ENCODE data around the gene UBE2B.

Gene UBE2B

GRCh38 chr5:134411546-134412266, 40.3 kb downstream of the UBE2B start, which contains the start of gene CDKN2AIPNL:
TSS of gene CDKN2AIPNL (minus strand) at chr5:134411881. CDS start at chr5:134411854, 27 bp downstream.
- no CpG with 5 or more reads among the region's 61 CpGs for WGBS (ENCODE audit: extremely low coverage, insufficient coverage, insufficient read length)
- peak; percentile 74 to 80 for DNase-seq

GRCh38 chr5:134413046-134413445, 41.7 kb downstream of the UBE2B start:
- H2AK5ac ChIP-seq (ENCODE audit: low read length), result no peak overlapping the region
- no peak overlapping the region for H3K27ac ChIP-seq (ENCODE audit: low read depth, low read length)
- H3K23ac ChIP-seq (ENCODE audit: low read length), result no peak overlapping the region
- peaks cover 7 to 10% of the 10 kb centered on the region in 2 experiments for H3K4me1 ChIP-seq (ENCODE audit: control insufficient read depth in 1 of 2, insufficient read depth in 2 of 2, low read length in 2 of 2)
- no peak overlapping the region for H3K4ac ChIP-seq (ENCODE audit: low read depth, low read length)
- H3K14ac ChIP-seq (ENCODE audit: low read length), result no peak overlapping the region
- no peak overlapping the region for H2BK12ac ChIP-seq (ENCODE audit: low read length)
- H3K18ac ChIP-seq (ENCODE audit: low read length), result no peak overlapping the region
- H2BK120ac ChIP-seq (ENCODE audit: insufficient read depth, low read length, poor library complexity), result no peak overlapping the region
- no peak for DNase-seq
- no peak overlapping the region for H3K9ac ChIP-seq (ENCODE audit: low read length)
- no peak overlapping the region for H4K12ac ChIP-seq (ENCODE audit: low read depth, low read length)
- WGBS (ENCODE audit: extremely low coverage, insufficient coverage, insufficient read length), result no CpG with 5 or more reads among the region's 2 CpGs
- no peak overlapping the region for H3K4me3 ChIP-seq (ENCODE audit: low read depth, low read length)
- H4K91ac ChIP-seq (ENCODE audit: low read depth, low read length), result no peak overlapping the region
- no peaks in the 10 kb centered on the region for H3K27me3 ChIP-seq (ENCODE audit: insufficient read depth, low read length)
- no peak overlapping the region for H2AFZ ChIP-seq (ENCODE audit: insufficient read depth, low read length, poor library complexity)
- no peak overlapping the region for H4K8ac ChIP-seq (ENCODE audit: low read depth, low read length)
- peaks cover 6% of the 10 kb centered on the region for H3K79me2 ChIP-seq (ENCODE audit: control insufficient read depth, insufficient read depth, low read length, poor library complexity)
- no peaks in the 10 kb centered on the region for H3K36me3 ChIP-seq (ENCODE audit: control insufficient read depth in 1 of 2, insufficient read depth in 2 of 2, low read length in 2 of 2)
- no peak overlapping the region for H3K4me2 ChIP-seq (ENCODE audit: low read length)
- no peaks in the 10 kb centered on the region for H3K9me3 ChIP-seq (ENCODE audit: insufficient read depth, low read depth, low read length)
- peaks cover 9% of the 10 kb centered on the region for H3K79me1 ChIP-seq (ENCODE audit: low read length)
- no peak overlapping the region for H2BK5ac ChIP-seq (ENCODE audit: low read depth, low read length, poor library complexity)

More at GRCh38 chr5:134411546-134412266, 40.3 kb downstream of the UBE2B start, which contains the start of gene CDKN2AIPNL:
- Histone ChIP-seq H3K4me2 (ENCODE audit: low read length) (peak within 1 kb of the TSS; percentile 72), H3K4me3 (ENCODE audit: low read depth, low read length) (peak within 1 kb of the TSS; percentile 87), H4K12ac (ENCODE audit: low read depth, low read length) (peak within 1 kb of the TSS; percentile 98), H2AK5ac (ENCODE audit: low read length) (peak within 1 kb of the TSS; percentile 94), H2BK12ac (ENCODE audit: low read length) (peak within 1 kb of the TSS; percentile 48), H3K9me3 (ENCODE audit: insufficient read depth, low read depth, low read length) (no peaks in the 10 kb centered on the region), H3K36me3 (ENCODE audit: control insufficient read depth in 1 of 2, insufficient read depth in 2 of 2, low read length in 2 of 2) (no peaks in the 10 kb centered on the region), H3K27ac (ENCODE audit: low read depth, low read length) (peak within 1 kb of the TSS; percentile 19), H4K8ac (ENCODE audit: low read depth, low read length) (peak within 1 kb of the TSS; percentile 90), H3K23ac (ENCODE audit: low read length) (no peak within 1 kb of the TSS), H3K79me2 (ENCODE audit: control insufficient read depth, insufficient read depth, low read length, poor library complexity) (peaks cover 6% of the 10 kb centered on the region), H3K27me3 (ENCODE audit: insufficient read depth, low read length) (no peaks in the 10 kb centered on the region), H3K9ac (ENCODE audit: low read length) (peak within 1 kb of the TSS; percentile 41), H3K79me1 (ENCODE audit: low read length) (peaks cover 9% of the 10 kb centered on the region), H3K4ac (ENCODE audit: low read depth, low read length) (peak within 1 kb of the TSS; percentile 96), H3K4me1 (ENCODE audit: control insufficient read depth in 1 of 2, insufficient read depth in 2 of 2, low read length in 2 of 2) (peaks cover 7 to 10% of the 10 kb centered on the region in 2 experiments), H4K91ac (ENCODE audit: low read depth, low read length) (peak within 1 kb of the TSS; percentile 67), H2BK120ac (ENCODE audit: insufficient read depth, low read length, poor library complexity) (peak within 1 kb of the TSS; percentile 60), H2AFZ (ENCODE audit: insufficient read depth, low read length, poor library complexity) (peak within 1 kb of the TSS; percentile 66), H3K18ac (ENCODE audit: low read length) (peak within 1 kb of the TSS; percentile 88), H3K14ac (ENCODE audit: low read length) (peak within 1 kb of the TSS; percentile 94), H2BK5ac (ENCODE audit: low read depth, low read length, poor library complexity) (peak within 1 kb of the TSS; percentile 8)

GRCh38 chr5:134417707-134418106, 46.3 kb downstream of the UBE2B start:
- Histone ChIP-seq H3K79me1 (ENCODE audit: low read length) (no peaks in the 10 kb centered on the region), H4K8ac (ENCODE audit: low read depth, low read length) (no peak overlapping the region), H3K79me2 (ENCODE audit: control insufficient read depth, insufficient read depth, low read length, poor library complexity) (no peaks in the 10 kb centered on the region), H2BK12ac (ENCODE audit: low read length) (no peak overlapping the region), H3K36me3 (ENCODE audit: control insufficient read depth in 1 of 2, insufficient read depth in 2 of 2, low read length in 2 of 2) (no peaks in the 10 kb centered on the region), H3K14ac (ENCODE audit: low read length) (no peak overlapping the region), H2AK5ac (ENCODE audit: low read length) (no peak overlapping the region), H4K12ac (ENCODE audit: low read depth, low read length) (no peak overlapping the region), H3K27me3 (ENCODE audit: insufficient read depth, low read length) (no peaks in the 10 kb centered on the region), H2BK5ac (ENCODE audit: low read depth, low read length, poor library complexity) (no peak overlapping the region), H3K4me2 (ENCODE audit: low read length) (no peak overlapping the region), H4K91ac (ENCODE audit: low read depth, low read length) (no peak overlapping the region), H3K18ac (ENCODE audit: low read length) (no peak overlapping the region), H3K9ac (ENCODE audit: low read length) (no peak overlapping the region), H2BK120ac (ENCODE audit: insufficient read depth, low read length, poor library complexity) (no peak overlapping the region), H3K23ac (ENCODE audit: low read length) (no peak overlapping the region), H3K4ac (ENCODE audit: low read depth, low read length) (no peak overlapping the region), H2AFZ (ENCODE audit: insufficient read depth, low read length, poor library complexity) (no peak overlapping the region), H3K4me3 (ENCODE audit: low read depth, low read length) (no peak overlapping the region), H3K9me3 (ENCODE audit: insufficient read depth, low read depth, low read length) (no peaks in the 10 kb centered on the region), H3K27ac (ENCODE audit: low read depth, low read length) (no peak overlapping the region), H3K4me1 (ENCODE audit: control insufficient read depth in 1 of 2, insufficient read depth in 2 of 2, low read length in 2 of 2) (peaks cover 0 to 1% of the 10 kb centered on the region in 2 experiments)
- DNase-seq, result no peak

- Histone ChIP-seq H3K9ac (ENCODE audit: low read length) (no peak overlapping the region), H4K91ac (ENCODE audit: low read depth, low read length) (no peak overlapping the region), H3K27me3 (ENCODE audit: insufficient read depth, low read length) (no peaks in the 10 kb centered on the region), H3K36me3 (ENCODE audit: control insufficient read depth in 1 of 2, insufficient read depth in 2 of 2, low read length in 2 of 2) (no peaks in the 10 kb centered on the region), H2BK120ac (ENCODE audit: insufficient read depth, low read length, poor library complexity) (no peak overlapping the region), H2BK5ac (ENCODE audit: low read depth, low read length, poor library complexity) (no peak overlapping the region), H2AFZ (ENCODE audit: insufficient read depth, low read length, poor library complexity) (no peak overlapping the region), H3K79me2 (ENCODE audit: control insufficient read depth, insufficient read depth, low read length, poor library complexity) (no peaks in the 10 kb centered on the region), H2BK12ac (ENCODE audit: low read length) (no peak overlapping the region), H3K27ac (ENCODE audit: low read depth, low read length) (no peak overlapping the region), H3K9me3 (ENCODE audit: insufficient read depth, low read depth, low read length) (no peaks in the 10 kb centered on the region), H4K8ac (ENCODE audit: low read depth, low read length) (no peak overlapping the region), H3K4me1 (ENCODE audit: control insufficient read depth in 1 of 2, insufficient read depth in 2 of 2, low read length in 2 of 2) (peaks cover 2 to 5% of the 10 kb centered on the region in 2 experiments), H3K18ac (ENCODE audit: low read length) (no peak overlapping the region), H3K4me2 (ENCODE audit: low read length) (no peak overlapping the region), H3K79me1 (ENCODE audit: low read length) (no peaks in the 10 kb centered on the region), H3K14ac (ENCODE audit: low read length) (no peak overlapping the region), H2AK5ac (ENCODE audit: low read length) (no peak overlapping the region), H3K4ac (ENCODE audit: low read depth, low read length) (no peak overlapping the region), H4K12ac (ENCODE audit: low read depth, low read length) (no peak overlapping the region), H3K4me3 (ENCODE audit: low read depth, low read length) (no peak overlapping the region), H3K23ac (ENCODE audit: low read length) (no peak overlapping the region)
- no CpG with 5 or more reads among the region's 3 CpGs for WGBS (ENCODE audit: extremely low coverage, insufficient coverage, insufficient read length)
- DNase-seq, result no peak
These were observed 47.6 kb downstream of the UBE2B start for GRCh38 chr5:134418958-134419357.

All from trophoblast cell (in vitro differentiated cells and primary cell).